ENCODE measurements around the gene TRAPPC5.

TRAPPC5 gene

GRCh38 chr19:7668842-7669241 is 11.8 kb upstream of the TRAPPC5 start, which contains the start of gene RETN:
TSS of gene RETN (plus strand) at chr19:7669049. CDS start at chr19:7669327, 278 bp downstream.
- FAIRE-seq = no peak
- no peak for TF ChIP-seq TAF1 (IDR thresholded peaks at IDR 0.05; ENCODE audit: borderline replicate concordance, low read depth, low read length)
- no peak for TF ChIP-seq POLR2AphosphoS5 (IDR thresholded peaks at IDR 0.05; ENCODE audit: low read depth, low read length)
- no peak for TF ChIP-seq POLR2A (IDR thresholded peaks at IDR 0.05; ENCODE audit: low read depth, low read length)
- no peak for DNase-seq (ENCODE audit: insufficient read length)

- FAIRE-seq (no peak), DNase-seq (ENCODE audit: insufficient read length) (no peak)
- TF ChIP-seq POLR2A (IDR thresholded peaks at IDR 0.05; ENCODE audit: low read depth, low read length) = no peak
- TF ChIP-seq TAF1 (IDR thresholded peaks at IDR 0.05; ENCODE audit: borderline replicate concordance, low read depth, low read length) = no peak
- no peak for TF ChIP-seq POLR2AphosphoS5 (IDR thresholded peaks at IDR 0.05; ENCODE audit: low read depth, low read length)
Measured at GRCh38 chr19:7669641-7670040, 11.0 kb upstream of the TRAPPC5 start.

GRCh38 chr19:7670150-7670783 is 10.4 kb upstream of the TRAPPC5 start:
- no peak for TF ChIP-seq TAF1 (IDR thresholded peaks at IDR 0.05; ENCODE audit: borderline replicate concordance, low read depth, low read length)
- no peak for DNase-seq (ENCODE audit: insufficient read length)

GRCh38 chr19:7670790-7671189 is 9.8 kb upstream of the TRAPPC5 start:
- TF ChIP-seq POLR2AphosphoS5 (IDR thresholded peaks at IDR 0.05; ENCODE audit: low read depth, low read length) = no peak
- TF ChIP-seq POLR2A (IDR thresholded peaks at IDR 0.05; ENCODE audit: low read depth, low read length) = no peak
- no peak for TF ChIP-seq TAF1 (IDR thresholded peaks at IDR 0.05; ENCODE audit: borderline replicate concordance, low read depth, low read length)
- FAIRE-seq (no peak), DNase-seq (ENCODE audit: insufficient read length) (no peak)

More at GRCh38 chr19:7670150-7670783, 10.4 kb upstream of the TRAPPC5 start:
- no peak for FAIRE-seq

GRCh38 chr19:7672522-7672921 is 8.1 kb upstream of the TRAPPC5 start:
- TF ChIP-seq POLR2A (IDR thresholded peaks at IDR 0.05; ENCODE audit: low read depth, low read length) = no peak
- TF ChIP-seq POLR2AphosphoS5 (IDR thresholded peaks at IDR 0.05; ENCODE audit: low read depth, low read length) = no peak
- TF ChIP-seq TAF1 (IDR thresholded peaks at IDR 0.05; ENCODE audit: borderline replicate concordance, low read depth, low read length) = no peak
- DNase-seq (ENCODE audit: insufficient read length) (no peak), FAIRE-seq (no peak)

GRCh38 chr19:7674010-7675005 is 6.3 kb upstream of the TRAPPC5 start:
- FAIRE-seq = no peak
- TF ChIP-seq POLR2A (IDR thresholded peaks at IDR 0.05; ENCODE audit: low read depth, low read length) (no peak), POLR2AphosphoS5 (IDR thresholded peaks at IDR 0.05; ENCODE audit: low read depth, low read length) (no peak), TAF1 (IDR thresholded peaks at IDR 0.05; ENCODE audit: borderline replicate concordance, low read depth, low read length) (no peak)
- DNase-seq (ENCODE audit: insufficient read length) = no peak

GRCh38 chr19:7676376-7676775 is 4.3 kb upstream of the TRAPPC5 start:
- TF ChIP-seq POLR2AphosphoS5 (IDR thresholded peaks at IDR 0.05; ENCODE audit: low read depth, low read length) = no peak
- FAIRE-seq (peak; percentile 17), DNase-seq (ENCODE audit: insufficient read length) (no peak)

- TF ChIP-seq TAF1 (IDR thresholded peaks at IDR 0.05; ENCODE audit: borderline replicate concordance, low read depth, low read length) (no peak), POLR2AphosphoS5 (IDR thresholded peaks at IDR 0.05; ENCODE audit: low read depth, low read length) (no peak), POLR2A (IDR thresholded peaks at IDR 0.05; ENCODE audit: low read depth, low read length) (no peak)
- DNase-seq (ENCODE audit: insufficient read length) (no peak), FAIRE-seq (no peak)
Measured at GRCh38 chr19:7676854-7677253, 3.8 kb upstream of the TRAPPC5 start, which contains the start of gene MCEMP1. TSS of gene MCEMP1 (plus strand) at chr19:7677090. CDS start at chr19:7677121, 31 bp downstream.

GRCh38 chr19:7677669-7678311 is 2.8 kb upstream of the TRAPPC5 start:
- no peak for DNase-seq (ENCODE audit: insufficient read length)
- no peak for FAIRE-seq
- TF ChIP-seq POLR2A (IDR thresholded peaks at IDR 0.05; ENCODE audit: low read depth, low read length) (no peak), TAF1 (IDR thresholded peaks at IDR 0.05; ENCODE audit: borderline replicate concordance, low read depth, low read length) (no peak), POLR2AphosphoS5 (IDR thresholded peaks at IDR 0.05; ENCODE audit: low read depth, low read length) (no peak)

- DNase-seq (ENCODE audit: insufficient read length) = no peak
- TF ChIP-seq POLR2AphosphoS5 (IDR thresholded peaks at IDR 0.05; ENCODE audit: low read depth, low read length) = no peak
- TF ChIP-seq POLR2A (IDR thresholded peaks at IDR 0.05; ENCODE audit: low read depth, low read length) = no peak
- peak; percentile 91 for FAIRE-seq
Measured at GRCh38 chr19:7678971-7679751, 1.5 kb upstream of the TRAPPC5 start.
